Activated naive CD4-positive, alpha-beta T cell treated with Interleukin-2 at 50 U/mL for 16 hours (primary cell): ENCODE data around the gene WDR47.
"Not testable (repeated sequence)": the region's sequence is repeated elsewhere in the genome, so short reads cannot be mapped to it uniquely, and the experiment has no call there.

Experiments
- DNase-seq: peaks from one replicate; pipeline ENCODE4 v3.0.0-alpha.2; 2020

WDR47 gene

GRCh38 chr1:109041621-109042468, at the start of gene WDR47:
Gene WDR47, minus strand, starts transcription at chr1:109042102. Its CDS starts 18,590 bp downstream, at chr1:109023512.
- DNase-seq, result peak; percentile 96

GRCh38 chr1:109091078-109091838, 49.4 kb upstream of the WDR47 start:
- DNase-seq, result no peak

- peak; percentile 89 for DNase-seq
Observed at GRCh38 chr1:109090196-109091077, 48.5 kb upstream of the WDR47 start, which contains the start of gene TMEM167B. Gene TMEM167B, plus strand, starts transcription at chr1:109090764. Its CDS starts 109 bp downstream, at chr1:109090873.

- DNase-seq, result peak; percentile 37
Observed at GRCh38 chr1:109089242-109090015, 47.5 kb upstream of the WDR47 start.

- DNase-seq, result no peak
Observed at GRCh38 chr1:109084563-109085517, 42.9 kb upstream of the WDR47 start.

GRCh38 chr1:109083923-109084322, 42.0 kb upstream of the WDR47 start:
- no peak for DNase-seq

- DNase-seq, result no peak
Observed at GRCh38 chr1:109083501-109083900, 41.6 kb upstream of the WDR47 start.

- no peak for DNase-seq
Observed at GRCh38 chr1:109080441-109081082, 38.7 kb upstream of the WDR47 start.

GRCh38 chr1:109079240-109079622, 37.3 kb upstream of the WDR47 start:
- no peak for DNase-seq

- DNase-seq, result no peak
Observed at GRCh38 chr1:109078317-109078716, 36.4 kb upstream of the WDR47 start.

- peak; percentile 88 for DNase-seq
Observed at GRCh38 chr1:109075531-109076490, 33.9 kb upstream of the WDR47 start, which contains the start of gene TAF13. Gene TAF13, minus strand, starts transcription at chr1:109076003. Its CDS starts 56 bp downstream, at chr1:109075947.

- no peak for DNase-seq
Observed at GRCh38 chr1:109069294-109069693, 27.4 kb upstream of the WDR47 start.

GRCh38 chr1:109067883-109068282, 26.0 kb upstream of the WDR47 start:
- no peak for DNase-seq

GRCh38 chr1:109065137-109065536, 23.2 kb upstream of the WDR47 start:
- no peak for DNase-seq

- DNase-seq, result no peak
Observed at GRCh38 chr1:109061183-109061582, 19.3 kb upstream of the WDR47 start.

GRCh38 chr1:109060707-109061106, 18.8 kb upstream of the WDR47 start:
- no peak for DNase-seq

GRCh38 chr1:109059026-109059425, 17.1 kb upstream of the WDR47 start:
- DNase-seq, result no peak

- no peak for DNase-seq
Observed at GRCh38 chr1:109056064-109056463, 14.2 kb upstream of the WDR47 start.

- DNase-seq, result not testable (repeated sequence)
Observed at GRCh38 chr1:109052145-109052544, 10.2 kb upstream of the WDR47 start.
